Cardiac ventricle fibroblast (primary cell): ENCODE data around the gene C19orf12. TPM values are rescaled to one million over a fixed set of nuclear protein-coding genes. Genes with fewer than 3 reads are reported as not detected.

Source experiments
- total RNA-seq: library from RNA; depleted of rRNA; stranded (reverse); fragments of >200 nt; gene quantifications from 2 replicates; pipeline ENCODE4 v1.2.3, GENCODE V29; 2015

Gene C19orf12
- 19.2 and 20.3 TPM in 2 replicates for total RNA-seq

GRCh38 chr19:29714953-29715700 lies at the start of gene C19orf12:
C19orf12 (minus strand) TSS chr19:29715261; CDS start chr19:29708413, 6,848 bp downstream.

GRCh38 chr19:29665215-29665825 lies 49.7 kb downstream of the C19orf12 start, which contains the start of gene PLEKHF1:
PLEKHF1 (plus strand) TSS chr19:29665461; CDS start chr19:29673840, 8,379 bp downstream.

Other genes starting within 250 kb of the C19orf12 start
- not detected in 2 replicates for gene VSTM2B, start 189.3 kb downstream of the C19orf12 start, total RNA-seq
- gene POP4, start 109.0 kb downstream of the C19orf12 start, total RNA-seq = 26.0 and 36.2 TPM in 2 replicates
- gene PLEKHF1, start 49.8 kb downstream of the C19orf12 start, total RNA-seq = 31.3 and 31.7 TPM in 2 replicates
- gene CCNE1, start 96.7 kb upstream of the C19orf12 start, total RNA-seq = 1.8 and 3.5 TPM in 2 replicates
- 38.5 and 44.4 TPM in 2 replicates for gene URI1, start 227.0 kb upstream of the C19orf12 start, total RNA-seq